ENCODE measurements around the gene CDX1. TPM values are rescaled to one million over a fixed set of nuclear protein-coding genes. Genes with fewer than 3 reads are reported as not detected.

CDX1 gene
- total and polyA plus RNA-seq, 5 donors, result 0.09 to 0.23 TPM; not detected in 3

DNA sequence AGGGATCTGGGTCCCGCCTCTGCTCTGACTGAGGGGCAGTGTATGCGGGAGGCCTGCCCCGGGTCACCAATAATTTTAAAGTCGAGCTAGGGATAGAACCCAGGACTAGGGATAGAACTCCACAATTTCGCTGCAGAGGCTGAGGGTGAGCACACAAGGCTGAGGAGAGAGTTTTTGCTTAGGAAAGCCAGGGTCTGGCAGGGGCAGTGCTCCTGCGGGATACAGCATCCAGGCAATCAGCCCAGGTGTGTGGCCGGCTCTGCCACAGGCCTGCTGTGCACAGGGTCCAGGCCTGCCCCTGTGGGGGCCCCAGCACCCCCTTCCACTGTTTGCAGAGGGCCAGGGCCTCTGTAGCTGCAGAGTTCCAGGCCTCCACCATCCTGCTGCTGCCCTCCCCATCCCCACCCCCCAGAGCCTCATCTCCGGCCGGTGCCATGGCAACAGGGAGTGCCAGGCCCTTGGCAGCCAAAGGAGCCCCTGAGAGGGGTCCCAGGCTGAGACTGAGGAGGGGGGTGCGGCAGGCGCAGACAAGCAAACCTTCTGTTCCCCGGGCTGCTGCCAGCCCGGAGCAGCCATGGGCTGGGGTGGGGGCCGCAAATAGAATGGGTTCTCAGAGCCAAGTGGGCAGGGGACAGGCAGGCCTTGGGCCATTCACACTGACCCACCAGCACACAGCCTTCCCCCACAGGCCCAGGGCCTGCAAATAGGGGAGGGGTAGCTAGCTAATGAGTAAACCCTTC lies 19.5 kb upstream of the CDX1 start:
- 75% methylated on average over 14 of the region's 14 CpGs for WGBS
- no peak for ATAC-seq
- intact Hi-C loops (cut with DNase I), result no loop called here
- no peaks in the 10 kb centered on the region for H3K27me3 ChIP-seq (ENCODE audit: control insufficient read depth, insufficient read depth)
- H3K9me3 ChIP-seq (ENCODE audit: control insufficient read depth, low read length), result no peaks in the 10 kb centered on the region
- H3K27ac ChIP-seq (ENCODE audit: low read length), result no peak overlapping the region
- DNase-seq, result peak in 1 of 3 donors; percentile 57
- peaks cover 10% of the 10 kb centered on the region for H3K4me1 ChIP-seq (ENCODE audit: control insufficient read depth, insufficient read depth, low read length)
- H3K4me3 ChIP-seq (ENCODE audit: low read length), result no peak overlapping the region

DNA sequence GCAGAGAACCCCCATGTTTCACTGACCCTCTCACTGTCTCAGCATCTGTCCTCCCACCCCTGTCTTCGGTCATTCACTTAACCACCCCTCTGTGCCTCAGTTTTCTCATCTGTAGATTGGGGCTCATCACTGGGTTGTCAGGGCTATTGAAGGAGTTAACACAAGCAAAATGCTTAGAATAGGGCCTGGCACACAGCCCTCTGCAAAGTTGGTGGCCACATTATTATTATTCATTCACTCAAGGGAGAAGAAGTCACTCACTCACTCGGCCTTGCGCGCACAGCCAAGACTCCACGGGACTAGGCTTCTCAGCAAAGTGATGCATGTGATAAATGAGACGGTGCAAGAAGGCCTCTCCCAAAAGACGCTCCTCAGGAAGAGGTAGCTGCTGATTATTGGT lies 18.9 kb upstream of the CDX1 start:
- ATAC-seq, result no peak
- no peaks in the 10 kb centered on the region for H3K9me3 ChIP-seq (ENCODE audit: control insufficient read depth, low read length)
- peak; percentile 42 to 50 (median 47) for DNase-seq
- H3K27ac ChIP-seq (ENCODE audit: low read length), result no peak overlapping the region
- no peak overlapping the region for H3K4me3 ChIP-seq (ENCODE audit: low read length)
- intact Hi-C loops (cut with DNase I), result no loop called here
- WGBS, result 66% methylated on average over 7 of the region's 7 CpGs
- H3K4me1 ChIP-seq (ENCODE audit: control insufficient read depth, insufficient read depth, low read length), result peaks cover 9% of the 10 kb centered on the region
- H3K27me3 ChIP-seq (ENCODE audit: control insufficient read depth, insufficient read depth), result no peaks in the 10 kb centered on the region

- peak overlapping the region; percentile 35 for H3K27ac ChIP-seq (ENCODE audit: low read length)
- 80% methylated on average over 11 of the region's 11 CpGs for WGBS
- DNase-seq, result peak in 2 of 3 donors; percentile 40 to 45
- no peak for ATAC-seq
- H3K27me3 ChIP-seq (ENCODE audit: control insufficient read depth, insufficient read depth), result no peaks in the 10 kb centered on the region
- intact Hi-C loops (cut with DNase I), result no loop called here
- no peaks in the 10 kb centered on the region for H3K9me3 ChIP-seq (ENCODE audit: control insufficient read depth, low read length)
- H3K4me3 ChIP-seq (ENCODE audit: low read length), result no peak overlapping the region
- H3K4me1 ChIP-seq (ENCODE audit: control insufficient read depth, insufficient read depth, low read length), result peaks cover 7% of the 10 kb centered on the region
Observed at GRCh38 chr5:150148117-150148927, 18.3 kb upstream of the CDX1 start.

DNA sequence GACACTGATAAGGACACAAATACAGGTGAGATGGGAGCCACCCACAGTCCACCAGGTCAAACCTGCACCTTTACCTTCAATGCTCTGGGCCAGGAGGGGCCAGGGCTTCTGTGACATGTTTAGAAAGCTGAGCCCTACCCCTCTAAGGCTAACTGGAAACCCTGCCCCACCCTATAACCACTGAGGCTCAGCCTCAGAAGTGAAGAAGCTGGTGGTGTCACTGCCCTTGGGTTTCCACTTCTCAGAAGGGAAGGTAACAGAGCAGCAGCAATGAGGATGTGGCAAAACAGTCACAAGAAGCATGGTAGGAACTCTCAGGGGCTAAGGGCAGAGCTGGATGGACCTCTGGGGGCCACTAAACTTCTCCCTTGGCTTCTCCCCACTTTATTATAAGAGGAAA lies 17.0 kb upstream of the CDX1 start:
- no peaks in the 10 kb centered on the region for H3K9me3 ChIP-seq (ENCODE audit: control insufficient read depth, low read length)
- no peaks in the 10 kb centered on the region for H3K4me1 ChIP-seq (ENCODE audit: control insufficient read depth, insufficient read depth, low read length)
- intact Hi-C loops (cut with DNase I), result no loop called here
- no peak overlapping the region for H3K4me3 ChIP-seq (ENCODE audit: low read length)
- DNase-seq (no peak), ATAC-seq (no peak)
- H3K27ac ChIP-seq (ENCODE audit: low read length), result no peak overlapping the region
- H3K27me3 ChIP-seq (ENCODE audit: control insufficient read depth, insufficient read depth), result no peaks in the 10 kb centered on the region

DNA sequence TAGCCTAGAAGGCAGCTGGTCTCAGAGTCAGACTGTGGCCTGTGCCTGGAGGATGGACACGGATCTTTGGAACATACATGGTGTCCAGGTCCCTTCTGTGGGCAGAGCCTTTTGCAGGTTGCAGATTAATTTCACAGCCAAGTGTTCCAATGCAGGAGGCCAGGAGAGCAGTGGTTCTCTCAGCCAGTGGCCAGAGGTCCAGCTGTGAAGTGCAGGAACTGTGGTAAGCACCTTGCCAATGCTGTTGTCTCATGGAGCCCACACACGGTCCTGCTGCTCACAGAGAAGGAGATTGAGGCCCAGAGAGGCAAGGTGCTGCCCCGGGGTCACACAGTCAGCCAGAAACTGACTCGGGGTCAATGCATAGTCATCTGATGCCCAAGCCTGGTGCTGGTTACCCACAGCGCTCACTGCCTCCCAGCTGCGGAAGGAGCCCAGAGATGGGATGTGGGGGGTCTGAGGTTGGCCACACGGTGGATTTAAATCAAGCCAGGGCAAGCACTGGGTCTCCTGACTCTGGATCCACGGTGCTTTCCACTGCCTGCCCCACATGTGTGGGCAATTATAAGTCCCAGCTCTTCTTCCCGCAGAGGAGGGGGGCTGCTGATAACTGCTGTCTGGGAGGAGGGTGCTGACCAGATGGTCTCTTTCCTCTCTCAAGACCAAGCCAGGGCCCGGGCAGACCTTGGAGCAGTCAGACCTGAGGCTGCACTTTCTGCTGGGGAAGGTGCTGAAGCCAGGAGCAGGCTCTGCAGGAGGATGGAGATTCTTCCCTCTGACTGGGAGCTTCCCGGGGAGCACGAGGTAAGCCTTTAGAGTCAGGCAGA lies 13.7 kb upstream of the CDX1 start:
- ATAC-seq, result no peak

DNA sequence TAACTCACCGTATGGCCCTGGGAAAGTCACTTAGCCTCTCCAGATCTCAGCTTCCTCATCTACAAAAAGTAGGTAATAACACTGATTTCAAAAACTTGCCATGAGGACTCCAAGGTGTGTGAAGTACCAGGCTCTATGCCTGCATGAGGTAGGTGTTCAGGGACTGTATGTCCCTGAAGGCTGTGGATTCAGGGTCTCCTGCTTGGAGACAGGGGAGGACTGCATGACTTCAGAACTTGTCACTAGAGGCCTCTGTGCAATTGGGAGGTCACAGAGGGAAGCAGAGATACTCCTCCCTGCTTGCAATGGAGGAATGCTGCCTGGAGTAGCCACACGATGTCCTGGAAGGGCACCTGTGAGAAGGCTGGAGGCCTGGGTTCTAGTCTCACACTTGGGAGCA lies 13.1 kb upstream of the CDX1 start:
- DNase-seq (no peak), ATAC-seq (no peak)
- Histone ChIP-seq H3K4me1 (ENCODE audit: control insufficient read depth, insufficient read depth, low read length) (no peaks in the 10 kb centered on the region), H3K27ac (ENCODE audit: low read length) (peak overlapping the region; percentile 43), H3K9me3 (ENCODE audit: control insufficient read depth, low read length) (no peaks in the 10 kb centered on the region), H3K27me3 (ENCODE audit: control insufficient read depth, insufficient read depth) (no peaks in the 10 kb centered on the region), H3K4me3 (ENCODE audit: low read length) (peak overlapping the region; percentile 69)
- 59% methylated on average over 2 of the region's 2 CpGs for WGBS
- intact Hi-C loops (cut with DNase I), result no loop called here

More for the DNA sequence above, 13.7 kb upstream of the CDX1 start:
- peak overlapping the region; percentile 69 for H3K4me3 ChIP-seq (ENCODE audit: low read length)
- no peaks in the 10 kb centered on the region for H3K27me3 ChIP-seq (ENCODE audit: control insufficient read depth, insufficient read depth)
- DNase-seq, result no peak
- no peak overlapping the region for H3K27ac ChIP-seq (ENCODE audit: low read length)
- intact Hi-C loops (cut with DNase I), result no loop called here
- no peaks in the 10 kb centered on the region for H3K4me1 ChIP-seq (ENCODE audit: control insufficient read depth, insufficient read depth, low read length)
- 55% methylated on average over 12 of the region's 12 CpGs for WGBS
- no peaks in the 10 kb centered on the region for H3K9me3 ChIP-seq (ENCODE audit: control insufficient read depth, low read length)

DNA sequence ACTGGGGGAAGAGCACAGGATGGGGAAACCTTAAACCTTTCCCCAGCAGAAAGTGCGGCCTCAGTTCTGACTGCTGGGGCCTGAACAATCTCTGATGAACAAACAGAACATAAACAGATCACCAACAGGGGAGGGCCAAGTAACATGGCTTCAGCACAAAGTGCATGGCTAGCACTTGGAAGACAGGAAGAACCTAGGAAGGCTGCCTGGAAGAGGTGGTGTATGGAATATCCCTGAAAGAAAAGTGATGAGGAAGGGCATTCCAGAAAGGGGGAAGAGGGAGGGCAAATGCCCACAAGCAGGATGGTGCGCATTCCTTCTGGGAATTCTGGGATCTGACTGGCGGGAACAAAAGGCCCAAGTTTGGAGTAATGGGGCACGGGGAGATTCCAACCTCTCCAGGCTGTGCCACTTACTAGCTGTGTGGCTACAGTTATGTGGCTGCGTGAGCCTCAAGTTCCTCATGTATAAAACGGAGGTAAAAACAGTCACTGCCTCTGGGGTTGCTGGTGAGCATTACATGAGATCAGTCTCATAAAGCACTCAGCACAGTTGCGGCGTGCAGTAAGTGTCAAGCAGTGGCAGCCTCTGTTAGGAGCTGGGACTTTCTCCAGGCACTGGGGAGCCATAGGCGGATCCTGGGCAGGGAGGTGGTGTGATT lies 12.5 kb upstream of the CDX1 start:
- ATAC-seq (peak; percentile 27 to 30), DNase-seq (peak in 1 of 3 donors; percentile 77)
- Histone ChIP-seq H3K9me3 (ENCODE audit: control insufficient read depth, low read length) (no peaks in the 10 kb centered on the region), H3K4me3 (ENCODE audit: low read length) (peak overlapping the region; percentile 69), H3K27ac (ENCODE audit: low read length) (peak overlapping the region; percentile 84), H3K4me1 (ENCODE audit: control insufficient read depth, insufficient read depth, low read length) (no peaks in the 10 kb centered on the region), H3K27me3 (ENCODE audit: control insufficient read depth, insufficient read depth) (no peaks in the 10 kb centered on the region)
- 54% methylated on average over 9 of the region's 9 CpGs for WGBS
- intact Hi-C loops (cut with DNase I), result no loop called here

- Histone ChIP-seq H3K27me3 (ENCODE audit: control insufficient read depth, insufficient read depth) (no peaks in the 10 kb centered on the region), H3K27ac (ENCODE audit: low read length) (peak overlapping the region; percentile 84), H3K4me1 (ENCODE audit: control insufficient read depth, insufficient read depth, low read length) (no peaks in the 10 kb centered on the region), H3K9me3 (ENCODE audit: control insufficient read depth, low read length) (no peaks in the 10 kb centered on the region), H3K4me3 (ENCODE audit: low read length) (peak overlapping the region; percentile 69)
- WGBS, result 52% methylated on average over 7 of the region's 7 CpGs
- intact Hi-C loops (cut with DNase I), result no loop called here
- DNase-seq (no peak), ATAC-seq (no peak)
Observed at GRCh38 chr5:150154618-150155128, 11.9 kb upstream of the CDX1 start.

GRCh38 chr5:150155258-150156026 lies 11.1 kb upstream of the CDX1 start, which contains the start of gene PDGFRB:
TSS of gene PDGFRB (minus strand) at chr5:150155845. CDS start at chr5:150137047, 18,798 bp downstream.
- no peaks in the 10 kb centered on the region for H3K4me1 ChIP-seq (ENCODE audit: control insufficient read depth, insufficient read depth, low read length)
- peak within 1 kb of the TSS; percentile 69 for H3K4me3 ChIP-seq (ENCODE audit: low read length)
- DNase-seq (peak; percentile 92 to 97 (median 96)), ATAC-seq (peak; percentile 84 to 91)
- 4% methylated on average over 17 of the region's 17 CpGs for WGBS
- H3K9me3 ChIP-seq (ENCODE audit: control insufficient read depth, low read length), result no peaks in the 10 kb centered on the region
- intact Hi-C loops (cut with DNase I), result no loop called here
- H3K27me3 ChIP-seq (ENCODE audit: control insufficient read depth, insufficient read depth), result no peaks in the 10 kb centered on the region
- H3K27ac ChIP-seq (ENCODE audit: low read length), result peak within 1 kb of the TSS; percentile 84

- H3K27me3 ChIP-seq (ENCODE audit: control insufficient read depth, insufficient read depth), result no peaks in the 10 kb centered on the region
- H3K4me3 ChIP-seq (ENCODE audit: low read length), result peak overlapping the region; percentile 69
- ATAC-seq (peak in 1 of 2 donors; percentile 1), DNase-seq (no peak)
- no peaks in the 10 kb centered on the region for H3K4me1 ChIP-seq (ENCODE audit: control insufficient read depth, insufficient read depth, low read length)
- H3K9me3 ChIP-seq (ENCODE audit: control insufficient read depth, low read length), result no peaks in the 10 kb centered on the region
- intact Hi-C loops (cut with DNase I), result no loop called here
- WGBS, result 6% methylated on average over 9 of the region's 9 CpGs
- peak overlapping the region; percentile 84 for H3K27ac ChIP-seq (ENCODE audit: low read length)
Observed at GRCh38 chr5:150156027-150156368, 10.6 kb upstream of the CDX1 start.

All from right cardiac atrium (tissue), 5 donors.